Body of pancreas (tissue), 4 donors: ENCODE data around the gene ZNF335. TPM values are rescaled to one million over a fixed set of nuclear protein-coding genes. Genes with fewer than 3 reads are reported as not detected.

Source experiments
- ATAC-seq: fragments of 150-250 bp; one replicate; pipeline ENCODE4 v1.9.1; 2016
- DNase-seq, 4 donors: peaks; one replicate each; pipeline ENCODE4 v3.0.0-alpha.2; 2019
- H3K27ac ChIP-seq, 4 donors: fragments of 200-600 bp; sonication (generic); 1 replicate in 3 of 4; 2 replicates in 1 of 4; pipeline versions ENCODE4 v1.5.1 to v1.6.1; 2016 to 2019; ENCODE audit warnings: mild to moderate bottlenecking in 1 of 4, mixed read lengths in 1 of 4, moderate library complexity in 1 of 4
- H3K27me3 ChIP-seq, 2 donors: fragments of 200-600 bp; sonication (generic); one replicate each; pipeline ENCODE4 v1.6.0; 2016; ENCODE audit warnings: mild to moderate bottlenecking in 1 of 2
- H3K36me3 ChIP-seq, 2 donors: fragments of 200-600 bp; sonication (generic); replicated peaks in 1 of 2; 2 replicates each; pipeline ENCODE4 v1.5.1; 2016; ENCODE audit warnings: low read depth in 2 of 2; ENCODE audit not compliant: insufficient read depth in 1 of 2
- H3K4me1 ChIP-seq: fragments of 200-600 bp; sonication (generic); one replicate; pipeline ENCODE4 v1.6.0; 2016
- H3K4me3 ChIP-seq, 2 donors: fragments of 200-600 bp; sonication (generic); 1 replicate in 1 of 2; 2 replicates in 1 of 2; pipeline ENCODE4 v1.5.1; 2016 to 2019
- H3K9me3 ChIP-seq, 3 donors: fragments of 200-600 bp; sonication (generic); 1 replicate in 2 of 3; 2 replicates in 1 of 3; pipeline ENCODE4 v1.5.1; 2016
- POLR2A ChIP-seq, 3 donors: fragments of 450-650 bp; IDR thresholded peaks; one replicate each; pipeline ENCODE4 v1.6.1; 2016; ENCODE audit warnings: antibody characterized with exemption in 3 of 3, mild to moderate bottlenecking in 2 of 3
- WGBS, 2 donors: methylation state at CpG; one replicate each; pipeline ENCODE4 v1.1.5; 2017; 5-methylcytosine and 5-hydroxymethylcytosine counted together
- intact Hi-C: fragments of 100-400 bp; cut with DNase I; formaldehyde crosslinking; loops from one replicate; pipeline ENCODE4 v1.15.1; 2023
- total RNA-seq, 2 donors: library from RNA; depleted of rRNA; stranded (reverse); fragments of >200 nt; gene quantifications; one replicate each; pipeline ENCODE4 v1.1.0, GENCODE V29; 2016
- TF ChIP-seq, protein P1 (sequence below), 7 experiments: fragments of 450-650 bp in 4 of 7; fragments of 200-600 bp in 3 of 7; sonication (generic) in 3 of 7; IDR thresholded peaks; one replicate each; pipeline ENCODE4 v1.5.1; 2016 to 2019; ENCODE audit warnings: antibody characterized with exemption in 7 of 7

ZNF335 gene
- total RNA-seq, 2 donors from 2014 or later, result 21.8 to 41.9 TPM

DNA sequence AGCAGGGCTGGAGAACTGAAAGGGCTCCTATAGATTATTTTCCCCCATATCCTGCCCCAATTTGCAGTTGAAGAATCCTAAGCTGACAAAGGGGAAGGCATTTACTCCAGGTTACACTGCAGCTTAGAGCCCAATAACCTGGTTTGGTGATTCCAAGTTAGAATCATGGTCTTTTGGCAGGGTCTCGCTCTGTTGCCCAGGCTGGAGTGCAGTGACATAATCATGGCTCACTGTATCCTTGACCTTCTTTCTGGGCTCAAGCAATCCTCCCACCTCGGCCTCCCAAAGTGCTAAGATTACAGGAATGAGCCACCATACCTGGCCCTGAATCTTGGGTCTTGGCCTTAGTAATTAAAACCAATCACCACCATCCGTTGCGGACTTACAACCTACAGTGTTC, 35.7 kb upstream of the ZNF335 start:
- 65 to 67% methylated on average over 4 of the region's 4 CpGs for WGBS, 2 donors
- Histone ChIP-seq H3K4me1 (peaks cover 5% of the 10 kb centered on the region), H3K27ac (no peak overlapping the region), H3K27me3 (peaks cover 0 to 23% of the 10 kb centered on the region in 2 donors), H3K36me3 (no peaks in the 10 kb centered on the region), H3K9me3 (no peaks in the 10 kb centered on the region), H3K4me3 (no peak overlapping the region)
- no peak for ATAC-seq
- DNase-seq, result no peak
- intact Hi-C loops, result no loop called here
- TF ChIP-seq, protein P1, sequence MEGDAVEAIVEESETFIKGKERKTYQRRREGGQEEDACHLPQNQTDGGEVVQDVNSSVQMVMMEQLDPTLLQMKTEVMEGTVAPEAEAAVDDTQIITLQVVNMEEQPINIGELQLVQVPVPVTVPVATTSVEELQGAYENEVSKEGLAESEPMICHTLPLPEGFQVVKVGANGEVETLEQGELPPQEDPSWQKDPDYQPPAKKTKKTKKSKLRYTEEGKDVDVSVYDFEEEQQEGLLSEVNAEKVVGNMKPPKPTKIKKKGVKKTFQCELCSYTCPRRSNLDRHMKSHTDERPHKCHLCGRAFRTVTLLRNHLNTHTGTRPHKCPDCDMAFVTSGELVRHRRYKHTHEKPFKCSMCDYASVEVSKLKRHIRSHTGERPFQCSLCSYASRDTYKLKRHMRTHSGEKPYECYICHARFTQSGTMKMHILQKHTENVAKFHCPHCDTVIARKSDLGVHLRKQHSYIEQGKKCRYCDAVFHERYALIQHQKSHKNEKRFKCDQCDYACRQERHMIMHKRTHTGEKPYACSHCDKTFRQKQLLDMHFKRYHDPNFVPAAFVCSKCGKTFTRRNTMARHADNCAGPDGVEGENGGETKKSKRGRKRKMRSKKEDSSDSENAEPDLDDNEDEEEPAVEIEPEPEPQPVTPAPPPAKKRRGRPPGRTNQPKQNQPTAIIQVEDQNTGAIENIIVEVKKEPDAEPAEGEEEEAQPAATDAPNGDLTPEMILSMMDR (IDR thresholded peaks at IDR 0.05), result no peak

DNA sequence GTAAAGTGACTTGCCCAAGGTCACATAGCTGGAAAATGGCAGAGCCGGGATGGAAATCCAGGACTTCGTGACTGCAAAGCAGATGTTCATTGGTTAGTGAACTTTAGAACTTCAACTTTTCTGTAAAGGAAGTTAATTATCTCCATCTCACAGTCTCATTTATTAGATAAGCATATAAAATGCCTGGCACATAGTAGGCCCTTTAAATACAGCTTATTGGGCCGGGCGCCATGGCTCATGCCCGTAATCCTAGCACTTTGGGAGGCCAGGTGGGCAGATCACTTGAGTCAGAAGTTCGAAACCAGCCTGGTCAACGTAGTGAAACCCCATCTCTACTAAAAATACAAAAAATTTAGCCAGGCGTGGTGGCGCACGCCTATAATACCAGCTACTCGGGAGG, 35.0 kb upstream of the ZNF335 start:
- TF ChIP-seq, protein P1 (IDR thresholded peaks at IDR 0.05), result no peak
- TF ChIP-seq POLR2A (IDR thresholded peaks at IDR 0.05), result no peak
- DNase-seq, result no peak
- 58 to 72% methylated on average over 9 to 11 of the region's 11 CpGs for WGBS, 2 donors
- no peak overlapping the region for H3K4me3 ChIP-seq
- peaks cover 5% of the 10 kb centered on the region for H3K4me1 ChIP-seq
- intact Hi-C loops, result no loop called here
- no peak for ATAC-seq
- no peaks in the 10 kb centered on the region for H3K36me3 ChIP-seq
- peaks cover 0 to 17% of the 10 kb centered on the region in 2 donors for H3K27me3 ChIP-seq
- H3K27ac ChIP-seq, result no peak overlapping the region
- H3K9me3 ChIP-seq, result no peaks in the 10 kb centered on the region

DNA sequence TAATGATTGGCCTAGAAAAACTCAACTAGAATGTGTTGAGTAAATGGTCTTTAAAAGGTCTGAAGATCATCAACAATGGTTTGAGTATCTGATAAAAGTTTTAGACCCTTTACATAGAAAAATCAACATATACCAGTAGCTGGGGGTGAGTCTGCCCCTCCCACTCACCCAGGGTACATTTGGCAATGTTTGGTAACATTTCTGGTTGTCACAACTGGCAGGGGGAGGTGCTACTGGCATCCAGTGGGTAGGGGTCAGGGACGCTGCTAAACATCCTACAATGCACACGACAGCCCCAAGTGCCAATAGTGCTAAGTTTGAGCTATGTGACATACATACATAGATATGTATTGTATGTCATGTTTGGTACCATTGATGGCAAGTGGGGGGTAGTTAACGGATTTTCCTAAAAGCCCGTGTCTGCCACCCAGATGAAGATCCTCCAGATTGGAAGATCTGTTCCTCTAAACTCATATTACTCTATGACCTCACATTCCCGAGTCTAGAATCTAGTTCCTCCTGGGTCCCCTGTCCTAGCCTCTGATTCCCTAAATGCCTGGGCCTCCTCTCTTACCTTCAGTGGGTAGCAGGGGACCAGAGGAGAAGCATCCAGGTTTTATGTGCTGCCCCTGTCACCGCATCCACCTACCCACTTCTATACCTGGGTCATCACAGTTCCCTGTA, 34.2 kb upstream of the ZNF335 start:
- no peak for ATAC-seq
- no peak for TF ChIP-seq POLR2A (IDR thresholded peaks at IDR 0.05)
- TF ChIP-seq, protein P1 (IDR thresholded peaks at IDR 0.05), result no peak

DNA sequence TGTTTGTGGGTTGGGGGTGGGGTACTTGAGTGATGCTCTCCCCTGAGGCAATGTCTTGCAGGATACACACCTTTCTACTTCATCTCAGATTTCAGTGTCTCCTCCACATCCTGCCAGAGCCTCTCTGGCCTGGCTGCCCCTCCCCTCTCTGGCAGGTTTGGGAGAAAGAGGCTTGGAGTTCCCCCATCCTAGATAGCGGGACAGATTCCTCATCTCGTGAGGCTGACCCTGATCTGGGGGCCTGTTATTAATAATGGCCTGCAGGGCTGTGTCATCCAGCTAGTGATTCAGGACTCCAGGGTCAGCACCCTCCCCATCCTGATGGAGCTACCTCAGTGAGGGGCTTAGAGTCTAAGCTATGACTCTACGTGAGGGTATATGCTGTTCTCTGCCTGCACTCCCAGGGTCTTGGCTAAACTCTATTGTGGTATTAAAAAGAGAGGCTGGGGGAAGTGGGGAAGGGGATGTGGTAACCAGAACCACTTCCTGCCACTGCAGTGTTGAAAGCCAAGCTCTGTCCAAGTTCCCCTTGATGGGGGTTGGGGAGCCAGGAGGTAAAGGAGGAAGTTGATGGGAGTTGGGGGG, 33.0 kb upstream of the ZNF335 start:
- no peak for TF ChIP-seq POLR2A (IDR thresholded peaks at IDR 0.05)
- Histone ChIP-seq H3K4me1 (no peaks in the 10 kb centered on the region), H3K27me3 (no peaks in the 10 kb centered on the region), H3K4me3 (no peak overlapping the region), H3K9me3 (no peaks in the 10 kb centered on the region), H3K36me3 (no peaks in the 10 kb centered on the region), H3K27ac (peak overlapping the region in 1 of 4 donors; percentile 47)
- WGBS, 2 donors, result 26 to 42% methylated on average over 3 of the region's 3 CpGs
- intact Hi-C loops, result no loop called here
- ATAC-seq (peak; percentile 6), DNase-seq (peak in 1 of 4 donors; percentile 73)

More for the DNA sequence above, 34.2 kb upstream of the ZNF335 start:
- H3K27ac ChIP-seq, result no peak overlapping the region
- WGBS, 2 donors, result 56 to 59% methylated on average over 6 of the region's 6 CpGs
- no peaks in the 10 kb centered on the region for H3K36me3 ChIP-seq
- peaks cover 5% of the 10 kb centered on the region for H3K4me1 ChIP-seq
- H3K4me3 ChIP-seq, result no peak overlapping the region
- H3K9me3 ChIP-seq, result no peaks in the 10 kb centered on the region
- H3K27me3 ChIP-seq, result peaks cover 0 to 9% of the 10 kb centered on the region in 2 donors
- DNase-seq, result no peak
- intact Hi-C loops, result no loop called here

DNA sequence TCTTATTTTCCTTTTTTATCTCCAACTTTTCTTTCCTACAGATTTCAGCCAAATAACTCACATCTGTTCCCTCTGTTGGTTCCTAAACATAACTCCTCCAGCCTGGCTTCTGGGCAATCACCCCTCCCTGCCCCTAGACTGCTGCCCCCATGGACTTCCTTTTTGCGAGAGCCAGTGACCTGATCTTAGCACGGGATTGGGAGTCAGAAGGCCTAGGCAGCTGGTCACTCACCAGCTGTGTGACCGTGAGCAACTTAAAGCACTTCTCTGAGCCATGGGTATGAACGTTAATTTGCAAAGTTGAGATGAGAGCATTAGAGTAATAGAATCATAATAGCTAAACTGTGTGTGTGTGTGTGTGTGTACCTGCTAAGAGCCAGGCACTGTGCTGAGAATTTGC, 32.2 kb upstream of the ZNF335 start:
- WGBS, 2 donors, result 29 to 46% methylated on average over 4 of the region's 4 CpGs
- ATAC-seq, result no peak
- no peaks in the 10 kb centered on the region for H3K27me3 ChIP-seq

More for the DNA sequence above, 32.2 kb upstream of the ZNF335 start:
- Histone ChIP-seq H3K4me3 (no peak overlapping the region), H3K36me3 (no peaks in the 10 kb centered on the region), H3K27ac (no peak overlapping the region), H3K4me1 (no peaks in the 10 kb centered on the region), H3K9me3 (no peaks in the 10 kb centered on the region)
- TF ChIP-seq, protein P1 (IDR thresholded peaks at IDR 0.05), result no peak
- no peak for TF ChIP-seq POLR2A (IDR thresholded peaks at IDR 0.05)
- peak in 1 of 4 donors; percentile 49 for DNase-seq
- intact Hi-C loops, result no loop called here
